Posterior cingulate gyrus (tissue), 11 donors: ENCODE results near the gene AKAP8L.
"Not testable (repeated sequence)": the region's sequence is repeated elsewhere in the genome, so short reads cannot be mapped to it uniquely, and the experiment has no call there.

Experiments used
- DNase-seq, 10 donors: peaks; one replicate each; pipeline versions ENCODE4 v3.0.0 to v3.0.0-alpha.2; 2020 to 2021; ENCODE audit warnings: mixed read lengths in 3 of 10
- intact Hi-C: fragments of 100-400 bp; cut with DNase I; formaldehyde crosslinking; loops from one replicate; pipeline ENCODE4 v1.15.1; 2023

Gene AKAP8L

GRCh38 chr19:15396436-15396835 is 22.4 kb downstream of the AKAP8L start:
- intact Hi-C loops: no loop called here

GRCh38 chr19:15395251-15395650 is 23.5 kb downstream of the AKAP8L start:
- intact Hi-C loops: not testable (repeated sequence)
- peak in 2 of 10 donors; percentile 23 to 51 for DNase-seq

More at GRCh38 chr19:15396436-15396835, 22.4 kb downstream of the AKAP8L start:
- peak in 2 of 10 donors; percentile 45 to 62 for DNase-seq

GRCh38 chr19:15394426-15394825 is 24.4 kb downstream of the AKAP8L start:
- intact Hi-C loops: no loop called here
- DNase-seq: peak in 1 of 10 donors; percentile 18

GRCh38 chr19:15393963-15394362 is 24.8 kb downstream of the AKAP8L start:
- DNase-seq: no peak
- intact Hi-C loops: no loop called here

- intact Hi-C loops: no loop called here
- peak in 1 of 10 donors; percentile 1 for DNase-seq
Observed at GRCh38 chr19:15390814-15391213, 28.0 kb downstream of the AKAP8L start.

DNA sequence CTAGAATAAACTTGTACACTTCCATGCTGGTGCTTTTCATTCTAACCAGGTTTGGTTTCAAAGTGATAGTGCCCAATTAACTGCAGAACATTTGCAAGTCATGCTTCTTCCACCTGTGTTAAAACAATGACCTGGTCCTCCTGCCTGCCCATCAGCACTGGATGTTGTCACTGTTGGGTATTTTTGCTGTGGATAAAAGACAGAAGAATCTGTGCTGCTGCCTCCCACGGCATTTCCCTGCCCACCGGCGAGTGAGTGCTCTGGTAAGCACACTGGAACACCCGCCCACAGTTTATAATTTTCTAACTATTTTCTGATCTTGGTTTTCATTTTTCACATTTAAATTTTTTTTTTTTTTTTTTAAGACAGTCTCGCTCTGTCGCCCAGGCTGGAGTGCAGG is 36.9 kb downstream of the AKAP8L start:
- peak in 6 of 10 donors; percentile 32 to 89 (median 64) for DNase-seq
- intact Hi-C loops: loop anchor here (5.0 kb wide), 1 partner anchor 50 kb away; the partner anchor contains the start of gene BRD4

DNA sequence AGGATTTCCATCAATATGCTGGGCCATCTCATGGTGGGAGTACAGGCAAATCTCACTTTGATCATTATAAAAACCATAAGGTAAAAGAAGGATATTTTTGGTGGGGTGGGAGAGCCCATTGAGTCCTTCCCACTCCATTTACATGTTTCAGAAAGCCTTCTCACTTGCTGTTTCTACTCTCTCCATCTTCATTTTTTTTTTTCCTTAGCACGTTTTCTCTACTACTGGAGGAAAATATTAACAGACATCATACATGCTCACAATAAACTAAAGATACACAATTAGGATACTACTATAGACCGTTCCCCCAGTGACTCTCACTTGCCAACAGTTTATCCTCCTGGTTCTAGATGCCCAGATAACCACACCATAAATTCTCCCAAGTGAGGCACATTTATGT is 37.4 kb downstream of the AKAP8L start:
- no peak for DNase-seq
- intact Hi-C loops: loop anchor here (5.0 kb wide), 1 partner anchor 49 kb away; the partner anchor contains the start of gene BRD4

DNA sequence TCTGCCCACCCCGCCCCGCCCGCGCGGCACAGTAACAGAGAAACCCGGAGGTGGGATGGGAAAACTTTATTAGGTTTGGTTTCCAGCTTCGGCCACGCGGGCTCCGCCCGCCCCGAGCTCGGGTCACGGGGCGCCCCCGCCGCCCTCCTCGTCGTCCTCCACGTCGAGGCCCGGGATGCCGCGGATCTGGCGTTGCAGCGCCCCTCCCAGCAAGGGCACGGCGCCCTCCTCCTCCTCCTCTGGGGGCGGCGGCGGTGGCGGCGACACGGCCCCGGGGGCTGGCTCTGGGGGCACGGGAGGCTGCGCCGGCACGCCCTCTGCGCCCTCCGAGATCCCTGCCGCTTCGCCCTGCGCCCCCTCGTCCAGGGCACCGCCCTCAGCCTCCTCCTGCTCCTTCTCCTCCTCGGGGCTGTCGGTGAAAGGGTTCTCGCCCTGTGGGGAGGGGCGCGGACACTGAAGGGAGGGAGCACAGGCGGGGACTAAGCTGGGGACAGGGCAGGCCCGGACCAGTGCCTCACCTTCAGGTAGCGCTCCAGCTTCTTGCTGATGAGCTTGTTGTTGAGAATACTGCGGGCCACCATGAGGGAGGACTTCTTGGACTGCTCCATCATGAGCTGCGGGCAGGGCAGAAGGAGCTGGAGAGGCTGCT is 38.7 kb downstream of the AKAP8L start:
- intact Hi-C loops: loop anchor here (5.0 kb wide), 5 partner anchors 37 to 177 kb away; partner anchors contain the start of genes AKAP8L and BRD4
- peak in 1 of 10 donors; percentile 74 for DNase-seq

GRCh38 chr19:15379083-15379998 is 39.4 kb downstream of the AKAP8L start, which contains the start of gene AKAP8:
AKAP8 (minus strand) TSS chr19:15379787; CDS start chr19:15379731, 56 bp downstream.
- intact Hi-C loops: loop anchor here (5.0 kb wide), 4 partner anchors 38 to 178 kb away; partner anchors contain the start of gene AKAP8L
- DNase-seq: peak; percentile 94 to 100 (median 98)

DNA sequence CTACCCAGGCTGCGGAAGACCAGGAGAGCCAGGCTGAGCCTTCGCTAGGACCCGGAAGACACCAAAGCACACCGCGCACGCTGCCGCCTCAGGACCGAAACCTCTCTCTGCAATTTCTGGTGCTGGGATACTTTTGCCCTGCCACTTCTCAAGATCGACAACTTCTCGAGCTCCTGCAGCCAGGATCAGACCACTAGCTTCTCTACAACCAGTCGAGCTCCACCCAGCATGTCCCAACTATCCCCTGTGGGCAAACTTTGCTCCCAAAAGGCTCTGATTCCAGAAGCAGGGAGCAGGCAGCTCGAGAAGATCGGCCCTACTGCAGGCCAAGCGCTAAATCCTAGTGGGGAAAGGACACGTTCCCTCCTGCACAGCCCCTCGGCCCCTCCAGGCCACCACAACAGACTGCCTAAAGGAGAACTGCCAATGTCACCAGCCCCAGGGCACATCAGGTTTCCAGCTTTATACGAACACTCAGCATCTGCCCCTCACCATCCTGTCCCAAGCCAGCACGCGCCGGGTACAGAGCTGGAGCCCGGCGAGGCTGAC is 40.2 kb downstream of the AKAP8L start:
- intact Hi-C loops: loop anchor here (5.0 kb wide), 4 partner anchors 39 to 179 kb away; partner anchors contain the start of gene AKAP8L
- peak in 4 of 10 donors; percentile 35 to 88 (median 61) for DNase-seq

DNA sequence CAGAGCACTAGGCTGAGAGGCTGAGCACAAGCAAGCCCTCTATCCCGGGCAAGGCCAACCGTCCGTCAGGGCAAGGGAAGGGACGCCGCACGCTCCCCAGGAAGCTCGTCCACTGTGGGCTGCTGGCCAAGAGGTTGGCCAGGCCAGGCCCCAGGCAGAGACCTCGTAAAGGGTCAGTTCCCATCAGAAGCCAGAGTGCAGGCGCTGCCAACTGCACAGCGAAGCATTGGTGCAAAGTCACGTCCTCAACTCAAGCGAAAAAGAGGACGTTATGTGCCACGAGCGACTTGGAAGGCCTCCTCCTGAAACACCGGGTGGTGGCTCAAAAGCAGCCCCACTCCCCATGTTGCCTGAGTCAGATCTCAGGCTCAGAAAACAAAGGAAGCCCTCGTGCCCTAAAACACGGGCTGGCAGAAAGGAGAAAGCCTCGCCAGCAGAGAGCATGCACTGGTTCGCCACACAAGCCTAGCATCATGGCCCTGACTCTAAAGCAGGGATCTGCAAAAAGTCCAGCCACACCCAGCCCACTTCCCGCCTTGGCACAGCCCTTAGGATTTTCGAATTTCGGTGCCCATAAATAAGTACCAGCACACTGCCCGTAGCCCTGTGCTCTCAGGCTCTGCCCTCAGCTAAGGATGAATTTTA is 43.9 kb downstream of the AKAP8L start:
- DNase-seq: peak in 1 of 10 donors; percentile 74
- intact Hi-C loops: loop anchor here (5.0 kb wide), 4 partner anchors 42 to 182 kb away; partner anchors contain the start of gene AKAP8L

- intact Hi-C loops: no loop called here
- peak in 2 of 10 donors; percentile 81 to 86 for DNase-seq
Observed at GRCh38 chr19:15374105-15374651, 44.6 kb downstream of the AKAP8L start.

GRCh38 chr19:15373644-15374043 is 45.1 kb downstream of the AKAP8L start:
- intact Hi-C loops: no loop called here

GRCh38 chr19:15372891-15373301 is 45.9 kb downstream of the AKAP8L start:
- peak in 1 of 10 donors; percentile 70 for DNase-seq
- intact Hi-C loops: no loop called here

More at GRCh38 chr19:15373644-15374043, 45.1 kb downstream of the AKAP8L start:
- peak in 1 of 10 donors; percentile 60 for DNase-seq

DNA sequence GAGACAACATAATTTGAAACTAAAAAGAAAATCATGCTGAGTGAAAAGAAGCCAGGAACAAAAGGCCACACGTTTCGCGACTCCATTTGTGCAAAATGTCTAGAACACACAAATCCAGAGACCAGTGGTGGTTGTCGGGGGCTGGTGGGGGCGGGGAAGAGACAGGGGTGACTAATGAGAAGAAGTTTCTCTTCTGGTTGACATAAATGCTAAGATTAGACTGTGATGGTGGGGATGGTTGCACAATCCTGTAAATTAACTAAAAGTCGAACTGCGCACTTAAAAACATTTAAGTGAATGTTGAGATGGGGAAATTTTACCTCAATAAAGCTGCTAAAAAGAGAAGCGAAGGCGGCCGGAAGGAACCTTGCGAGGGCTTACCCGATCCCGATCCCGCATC is 46.3 kb downstream of the AKAP8L start:
- peak in 1 of 10 donors; percentile 0 for DNase-seq
- intact Hi-C loops: no loop called here

GRCh38 chr19:15371786-15372380 is 46.9 kb downstream of the AKAP8L start:
- intact Hi-C loops: no loop called here
- peak in 1 of 10 donors; percentile 57 for DNase-seq

DNA sequence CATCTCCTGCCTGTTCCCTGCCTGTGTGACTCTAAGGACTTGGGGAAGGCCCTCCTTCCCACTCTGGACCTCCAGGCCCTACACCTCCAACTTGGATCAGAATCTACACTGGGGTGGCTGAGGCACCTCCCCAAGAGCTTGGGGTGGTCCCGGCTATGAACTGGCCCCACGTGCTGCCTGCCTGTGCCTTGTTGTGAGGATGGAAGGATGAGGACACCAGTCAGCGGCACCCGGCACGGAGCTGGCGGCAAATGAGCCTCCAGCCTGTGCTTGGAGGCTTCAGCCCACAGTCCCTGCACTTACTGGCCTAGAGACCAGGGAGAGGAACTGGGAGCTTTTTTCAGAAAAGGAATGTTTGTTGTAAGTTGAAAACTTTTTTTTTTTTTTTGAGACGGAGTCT is 47.7 kb downstream of the AKAP8L start:
- no peak for DNase-seq
- intact Hi-C loops: no loop called here

DNA sequence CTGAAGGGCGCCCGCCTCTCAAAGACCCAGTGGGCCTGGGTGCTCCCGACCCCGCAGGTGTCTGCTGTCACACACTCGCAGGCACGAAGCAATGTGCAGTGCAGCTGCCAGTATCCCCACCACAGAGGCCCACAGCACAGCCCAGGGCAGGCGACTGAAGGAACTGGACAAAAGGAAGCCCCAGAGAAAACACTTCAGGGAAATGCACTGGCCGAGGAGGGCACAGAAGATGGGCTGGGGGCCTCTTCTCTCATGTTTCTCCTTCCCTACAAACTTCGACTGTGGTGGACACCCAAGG is 49.2 kb downstream of the AKAP8L start:
- no peak for DNase-seq
- intact Hi-C loops: no loop called here
